Measurements from ENCODE around the gene AP3M1.

DNA sequence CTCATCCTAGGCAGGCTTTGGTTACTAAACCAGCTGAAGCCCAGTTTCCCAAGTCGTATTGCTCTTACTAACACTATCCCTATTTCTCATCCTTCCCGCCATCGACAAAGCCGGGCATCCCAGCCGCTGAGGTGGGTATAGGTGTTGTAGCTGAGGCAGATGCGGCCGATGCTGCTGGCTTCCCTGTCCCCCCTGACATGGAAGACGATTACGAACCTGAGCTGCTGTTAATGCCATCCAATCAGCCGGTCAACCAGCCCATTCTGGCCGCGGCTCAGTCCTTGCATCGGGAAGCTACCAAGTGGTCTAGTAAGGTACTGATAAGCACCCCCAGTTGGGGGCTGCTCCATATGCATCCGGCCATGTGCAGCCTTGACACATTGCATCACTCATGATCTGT lies 38.8 kb downstream of the AP3M1 start:
- no peak for TF ChIP-seq TEAD4 (IDR thresholded peaks at IDR 0.05)
- TF ChIP-seq RAD21 (IDR thresholded peaks at IDR 0.05; ENCODE audit: low read depth), result no peak
- no peak for TF ChIP-seq EP300 (IDR thresholded peaks at IDR 0.05; ENCODE audit: borderline replicate concordance)
- no peak for TF ChIP-seq CEBPB (IDR thresholded peaks at IDR 0.05)
- no peak for TF ChIP-seq REST (IDR thresholded peaks at IDR 0.05; ENCODE audit: low read depth)
- TF ChIP-seq EGR1 (IDR thresholded peaks at IDR 0.05), result no peak
- TF ChIP-seq, protein P1, sequence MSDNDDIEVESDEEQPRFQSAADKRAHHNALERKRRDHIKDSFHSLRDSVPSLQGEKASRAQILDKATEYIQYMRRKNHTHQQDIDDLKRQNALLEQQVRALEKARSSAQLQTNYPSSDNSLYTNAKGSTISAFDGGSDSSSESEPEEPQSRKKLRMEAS (IDR thresholded peaks at IDR 0.05), result no peak
- TF ChIP-seq CREB1 (IDR thresholded peaks at IDR 0.05; ENCODE audit: low read depth), result no peak
